SU-DHL-6 (cell line): ENCODE results near the gene CKMT2.
A peak's percentile ranks its signal among the peaks of the same experiment; 100 is the strongest.

Experiments
- H2AFZ ChIP-seq: fragments of 200-600 bp; sonication (generic); 2 replicates; pipeline ENCODE4 v1.6.1; 2014; ENCODE audit warnings: low read depth, mild to moderate bottlenecking, moderate library complexity, mixed read lengths, antibody characterized with exemption, low read length; ENCODE audit not compliant: severe bottlenecking
- H3F3A ChIP-seq: fragments of 200-600 bp; shearing (Covaris generic); 2 replicates; pipeline ENCODE4 v1.6.0; 2016; ENCODE audit warnings: antibody characterized with exemption, mild to moderate bottlenecking; ENCODE audit not compliant: insufficient read depth
- H3K27ac ChIP-seq: fragments of 200-600 bp; sonication (generic); 2 replicates; pipeline ENCODE4 v1.5.1; 2016; ENCODE audit warnings: low read depth, mild to moderate bottlenecking, low read length, moderate library complexity, mixed read lengths
- H3K27me3 ChIP-seq: fragments of 200-600 bp; sonication (generic), shearing (Covaris generic); 2 replicates; pipeline ENCODE4 v1.6.0; 2014; ENCODE audit warnings: mild to moderate bottlenecking, low read length
- H3K36me3 ChIP-seq: fragments of 200-600 bp; sonication (generic); 2 replicates; pipeline ENCODE4 v1.6.1; 2014; ENCODE audit warnings: mild to moderate bottlenecking, low read length, mixed read lengths
- H3K4me2 ChIP-seq: fragments of 300-600, 200-600 bp; shearing (Covaris generic), sonication (generic); 2 replicates; pipeline ENCODE4 v1.6.0; 2014; ENCODE audit warnings: low read length, low read depth, mild to moderate bottlenecking; ENCODE audit not compliant: poor library complexity, severe bottlenecking
- H3K4me3 ChIP-seq: fragments of 200-600 bp; sonication (generic); 2 replicates; pipeline ENCODE4 v1.5.1; 2014; ENCODE audit warnings: antibody characterized with exemption, low read length, mild to moderate bottlenecking, mixed read lengths; ENCODE audit not compliant: insufficient read depth, poor library complexity, severe bottlenecking
- H3K79me2 ChIP-seq: fragments of 200-600 bp; sonication (generic); 2 replicates; pipeline ENCODE4 v1.6.1; 2014; ENCODE audit warnings: mild to moderate bottlenecking, low read length, moderate library complexity; ENCODE audit not compliant: insufficient read depth
- H3K9ac ChIP-seq: fragments of 200-600 bp; sonication (generic); 2 replicates; pipeline ENCODE4 v1.7.0; 2014; ENCODE audit warnings: mild to moderate bottlenecking, low read length
- H3K9me2 ChIP-seq: fragments of 200-600 bp; sonication (generic); replicated peaks from 2 replicates; pipeline ENCODE4 v1.6.1; 2014; ENCODE audit warnings: low read length; ENCODE audit not compliant: insufficient read depth
- H3K9me3 ChIP-seq: fragments of 200-600 bp; sonication (generic); 2 replicates; pipeline ENCODE4 v1.6.1; 2014; ENCODE audit warnings: low read length, mixed read lengths; ENCODE audit not compliant: insufficient read depth
- H4K20me1 ChIP-seq: fragments of 200-600 bp; sonication (generic); 2 replicates; pipeline ENCODE4 v1.6.1; 2014; ENCODE audit warnings: low read depth, mild to moderate bottlenecking, antibody characterized with exemption, low read length, moderate library complexity, mixed read lengths
- CTCF ChIP-seq: fragments of 200-600 bp; sonication (generic); IDR thresholded peaks from one replicate; pipeline ENCODE4 v1.5.1; 2017; ENCODE audit warnings: antibody characterized with exemption, mild to moderate bottlenecking, low read length, moderate library complexity; ENCODE audit not compliant: insufficient read depth, poor library complexity, severe bottlenecking
- EZH2phosphoT487 ChIP-seq: fragments of 200-600 bp; sonication (generic), shearing (Covaris generic); conservative IDR thresholded peaks from 2 replicates; pipeline ENCODE4 v1.6.1; 2018; ENCODE audit warnings: mild to moderate bottlenecking, antibody characterized with exemption, low read length, moderate library complexity, mixed read lengths

Gene CKMT2

DNA sequence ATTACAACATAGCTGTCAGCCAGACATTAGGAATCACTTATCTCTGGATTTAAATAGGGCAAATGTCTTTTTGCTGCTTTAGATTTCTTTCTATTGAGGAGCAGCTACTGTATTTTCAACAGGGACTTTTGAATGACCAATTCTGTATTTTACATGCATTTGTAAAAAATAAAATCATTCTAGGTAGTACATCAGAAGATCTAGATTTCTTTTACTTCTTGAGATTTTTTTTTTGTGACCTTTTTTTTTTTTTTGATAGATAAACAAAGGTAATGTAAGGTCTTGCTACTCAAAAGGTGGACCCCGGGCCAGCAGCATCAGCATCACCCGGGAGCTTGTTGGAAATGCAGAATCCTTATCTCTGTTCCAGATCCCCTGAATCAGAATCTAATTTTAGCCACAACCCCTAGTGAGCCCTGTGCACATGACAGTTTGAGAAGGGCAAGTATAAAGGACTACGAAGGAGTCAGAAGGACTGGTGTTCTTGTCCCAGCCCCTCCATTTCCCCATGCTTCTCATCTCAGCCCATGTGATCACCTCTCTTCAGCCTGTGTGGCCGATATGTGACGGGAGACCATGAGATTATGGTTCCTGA lies 37.7 kb upstream of the CKMT2 start:
- no peaks in the 10 kb centered on the region for H4K20me1 ChIP-seq
- TF ChIP-seq CTCF (peak; percentile 0), EZH2phosphoT487 (no peak)
- H2AFZ ChIP-seq, result no peak overlapping the region
- H3K36me3 ChIP-seq, result no peaks in the 10 kb centered on the region
- H3K27me3 ChIP-seq, result no peaks in the 10 kb centered on the region
- no peak overlapping the region for H3K27ac ChIP-seq
- H3K9me2 ChIP-seq, result no peaks in the 10 kb centered on the region
- H3K9me3 ChIP-seq, result no peaks in the 10 kb centered on the region
- no peak overlapping the region for H3K4me3 ChIP-seq
- H3F3A ChIP-seq, result no peaks in the 10 kb centered on the region
- H3K4me2 ChIP-seq, result no peak overlapping the region
- no peaks in the 10 kb centered on the region for H3K79me2 ChIP-seq
- H3K9ac ChIP-seq, result no peak overlapping the region

DNA sequence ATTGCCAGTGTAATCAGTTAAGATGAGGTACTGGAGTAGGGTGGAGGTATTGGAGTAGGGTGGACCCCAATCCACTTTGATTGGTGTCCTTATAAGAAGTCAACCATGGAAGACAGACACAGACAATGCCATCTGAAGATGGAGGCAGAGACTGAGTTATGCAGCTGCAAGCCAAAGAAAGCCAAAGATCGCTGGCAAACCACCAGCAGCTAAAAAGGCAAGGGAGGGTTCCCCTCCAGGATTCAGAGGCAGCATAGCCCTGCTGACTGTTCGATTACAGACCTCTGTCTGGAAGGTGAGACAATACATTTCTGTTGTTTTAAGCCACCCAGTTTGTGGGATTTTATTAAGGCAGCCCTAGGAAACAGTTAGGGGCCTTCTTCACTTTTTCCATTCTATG lies 30.5 kb upstream of the CKMT2 start:
- Histone ChIP-seq H3K27me3 (no peaks in the 10 kb centered on the region), H3K36me3 (no peaks in the 10 kb centered on the region), H3K9ac (no peak overlapping the region), H4K20me1 (no peaks in the 10 kb centered on the region), H3K4me2 (no peak overlapping the region), H2AFZ (no peak overlapping the region), H3K9me3 (no peaks in the 10 kb centered on the region), H3K79me2 (no peaks in the 10 kb centered on the region), H3K4me3 (no peak overlapping the region), H3F3A (no peaks in the 10 kb centered on the region), H3K27ac (no peak overlapping the region), H3K9me2 (no peaks in the 10 kb centered on the region)
- TF ChIP-seq EZH2phosphoT487 (no peak), CTCF (no peak)

- no peaks in the 10 kb centered on the region for H3K9me2 ChIP-seq
- no peak overlapping the region for H3K27ac ChIP-seq
- H3K9ac ChIP-seq, result no peak overlapping the region
- H4K20me1 ChIP-seq, result no peaks in the 10 kb centered on the region
- no peaks in the 10 kb centered on the region for H3F3A ChIP-seq
- TF ChIP-seq CTCF (no peak), EZH2phosphoT487 (no peak)
- H3K9me3 ChIP-seq, result no peaks in the 10 kb centered on the region
- H3K36me3 ChIP-seq, result no peaks in the 10 kb centered on the region
- no peak overlapping the region for H3K4me2 ChIP-seq
- no peak overlapping the region for H3K4me3 ChIP-seq
- no peaks in the 10 kb centered on the region for H3K27me3 ChIP-seq
- no peaks in the 10 kb centered on the region for H3K79me2 ChIP-seq
- no peak overlapping the region for H2AFZ ChIP-seq
These were observed 29.4 kb upstream of the CKMT2 start for GRCh38 chr5:81203729-81204128.
